ENCODE data around the gene PARD3B. TPM values are rescaled to one million over a fixed set of nuclear protein-coding genes. Genes with fewer than 3 reads are reported as not detected.

Gene PARD3B
- total RNA-seq, 1 donor from 2014 or later, result 6.5 TPM

- DNase-seq (ENCODE audit: low read depth), result no peak
Measured at GRCh38 chr2:205188239-205189138, 643.2 kb downstream of the PARD3B start.

GRCh38 chr2:205189301-205189700 lies 644.0 kb downstream of the PARD3B start:
- DNase-seq (ENCODE audit: low read depth), result no peak
- TF ChIP-seq CTCF (IDR thresholded peaks at IDR 0.05; ENCODE audit: insufficient read depth, low read length, poor library complexity, severe bottlenecking), result no peak
- no peak overlapping the region for H3K4me3 ChIP-seq (ENCODE audit: low read depth, low read length)
- H3K36me3 ChIP-seq (ENCODE audit: control insufficient read depth, insufficient read depth, low read length), result no peaks in the 10 kb centered on the region
- H3K27me3 ChIP-seq (ENCODE audit: control insufficient read depth, insufficient read depth, low read length), result no peaks in the 10 kb centered on the region

More at GRCh38 chr2:205188239-205189138, 643.2 kb downstream of the PARD3B start:
- no peaks in the 10 kb centered on the region for H3K36me3 ChIP-seq (ENCODE audit: control insufficient read depth, insufficient read depth, low read length)
- TF ChIP-seq CTCF (IDR thresholded peaks at IDR 0.05; ENCODE audit: insufficient read depth, low read length, poor library complexity, severe bottlenecking), result no peak
- H3K4me3 ChIP-seq (ENCODE audit: low read depth, low read length), result no peak overlapping the region
- H3K27me3 ChIP-seq (ENCODE audit: control insufficient read depth, insufficient read depth, low read length), result no peaks in the 10 kb centered on the region

DNA sequence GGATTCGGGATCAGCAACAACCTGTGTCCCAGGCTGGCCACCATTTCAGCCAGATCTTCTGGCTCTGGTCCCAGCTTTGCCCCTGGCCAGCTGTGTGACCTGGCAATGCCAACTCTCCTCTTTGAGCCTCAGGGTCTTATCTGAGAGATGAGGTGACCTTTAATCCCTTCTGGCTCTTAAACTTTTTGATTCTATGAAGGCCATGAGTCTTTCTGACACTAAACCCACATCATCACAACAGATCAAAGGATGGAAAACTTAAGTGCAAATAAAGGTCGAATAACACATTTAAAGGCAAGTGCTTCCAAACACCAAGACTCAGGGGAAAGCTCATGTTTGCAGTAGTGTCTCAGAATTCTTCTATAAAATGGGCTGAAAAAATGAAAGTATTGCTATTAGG lies 645.3 kb downstream of the PARD3B start:
- H3K36me3 ChIP-seq (ENCODE audit: control insufficient read depth, insufficient read depth, low read length), result no peaks in the 10 kb centered on the region
- no peaks in the 10 kb centered on the region for H3K27me3 ChIP-seq (ENCODE audit: control insufficient read depth, insufficient read depth, low read length)
- DNase-seq (ENCODE audit: low read depth), result no peak
- no peak for TF ChIP-seq CTCF (IDR thresholded peaks at IDR 0.05; ENCODE audit: insufficient read depth, low read length, poor library complexity, severe bottlenecking)
- no peak overlapping the region for H3K4me3 ChIP-seq (ENCODE audit: low read depth, low read length)

- H3K4me3 ChIP-seq (ENCODE audit: low read depth, low read length), result no peak overlapping the region
- no peaks in the 10 kb centered on the region for H3K36me3 ChIP-seq (ENCODE audit: control insufficient read depth, insufficient read depth, low read length)
- TF ChIP-seq CTCF (IDR thresholded peaks at IDR 0.05; ENCODE audit: insufficient read depth, low read length, poor library complexity, severe bottlenecking), result no peak
- no peak for DNase-seq (ENCODE audit: low read depth)
- H3K27me3 ChIP-seq (ENCODE audit: control insufficient read depth, insufficient read depth, low read length), result no peaks in the 10 kb centered on the region
Measured at GRCh38 chr2:205193125-205193835, 648.0 kb downstream of the PARD3B start.

GRCh38 chr2:205193836-205194228 lies 648.6 kb downstream of the PARD3B start:
- H3K36me3 ChIP-seq (ENCODE audit: control insufficient read depth, insufficient read depth, low read length), result no peaks in the 10 kb centered on the region
- H3K4me3 ChIP-seq (ENCODE audit: low read depth, low read length), result no peak overlapping the region
- no peak for DNase-seq (ENCODE audit: low read depth)
- H3K27me3 ChIP-seq (ENCODE audit: control insufficient read depth, insufficient read depth, low read length), result no peaks in the 10 kb centered on the region
- no peak for TF ChIP-seq CTCF (IDR thresholded peaks at IDR 0.05; ENCODE audit: insufficient read depth, low read length, poor library complexity, severe bottlenecking)

Measured in kidney epithelial cell (primary cell).